DND-41 (cell line): ENCODE results near the gene ITGB2.
"Not testable (repeated sequence)": the region's sequence is repeated elsewhere in the genome, so short reads cannot be mapped to it uniquely, and the experiment has no call there.

ENCODE experiments used
- ATAC-seq: fragments of 200-7000 bp; cut with Tn5 transposase; 3 replicates; pipeline ENCODE4 v1.9.1; 2021; ENCODE audit warnings: low read depth; ENCODE audit not compliant: insufficient read depth
- DNase-seq: peaks from one replicate; pipeline ENCODE4 v3.0.0-alpha.2; 2020
- H2AFZ ChIP-seq: 2 replicates; pipeline ENCODE4 v1.6.0; 2012; ENCODE audit warnings: low read depth, low read length
- H3K27ac ChIP-seq: 2 replicates; pipeline ENCODE4 v1.5.1; 2012; ENCODE audit warnings: low read length, inconsistent platforms
- H3K27me3 ChIP-seq: fragments of 200-600 bp; sonication (generic); 2 replicates; pipeline ENCODE4 v1.6.0; 2012; ENCODE audit warnings: low read length, mild to moderate bottlenecking, inconsistent platforms; ENCODE audit not compliant: insufficient read depth, poor library complexity
- H3K36me3 ChIP-seq: 2 replicates; pipeline ENCODE4 v1.5.1; 2012; ENCODE audit warnings: low read length, inconsistent platforms; ENCODE audit not compliant: insufficient read depth
- H3K4me1 ChIP-seq: 2 replicates; pipeline ENCODE4 v1.5.1; 2012; ENCODE audit warnings: mild to moderate bottlenecking, low read length; ENCODE audit not compliant: insufficient read depth
- H3K4me2 ChIP-seq: 2 replicates; pipeline ENCODE4 v1.6.0; 2012; ENCODE audit warnings: mild to moderate bottlenecking, moderate library complexity, low read length, inconsistent platforms; ENCODE audit not compliant: insufficient read depth
- H3K4me3 ChIP-seq, 2 experiments: fragments of 200-600 bp in 1 of 2; shearing (Covaris generic) in 1 of 2; 2 replicates each; pipeline ENCODE4 v1.5.1; 2012 to 2016; ENCODE audit warnings: inconsistent platforms in 2 of 2, low read length in 2 of 2, mild to moderate bottlenecking in 2 of 2, low read depth in 1 of 2, moderate library complexity in 1 of 2
- H3K79me2 ChIP-seq: 2 replicates; pipeline ENCODE4 v1.6.0; 2012; ENCODE audit warnings: low read length, inconsistent platforms; ENCODE audit not compliant: insufficient read depth
- H3K9ac ChIP-seq: 2 replicates; pipeline ENCODE4 v1.6.0; 2012; ENCODE audit warnings: low read depth, mild to moderate bottlenecking, inconsistent platforms, low read length, moderate library complexity
- H3K9me3 ChIP-seq: 2 replicates; pipeline ENCODE4 v1.5.1; 2012; ENCODE audit warnings: low read length, moderate library complexity, mild to moderate bottlenecking, inconsistent platforms; ENCODE audit not compliant: insufficient read depth, severe bottlenecking
- H4K20me1 ChIP-seq: 2 replicates; pipeline ENCODE4 v1.6.0; 2012; ENCODE audit warnings: low read length; ENCODE audit not compliant: insufficient read depth
- EZH2 ChIP-seq: IDR thresholded peaks from 3 replicates; pipeline ENCODE4 v1.6.1; 2012; ENCODE audit warnings: borderline replicate concordance, low read depth, mild to moderate bottlenecking, moderate library complexity, low read length, inconsistent platforms; ENCODE audit not compliant: severe bottlenecking
- TF ChIP-seq, protein P1 (sequence below): IDR thresholded peaks from 2 replicates; pipeline ENCODE4 v1.5.1; 2012; ENCODE audit warnings: borderline replicate concordance, low read length, moderate library complexity, mild to moderate bottlenecking; ENCODE audit not compliant: poor library complexity, severe bottlenecking; ENCODE audit errors: extremely low read depth

ITGB2 gene

DNA sequence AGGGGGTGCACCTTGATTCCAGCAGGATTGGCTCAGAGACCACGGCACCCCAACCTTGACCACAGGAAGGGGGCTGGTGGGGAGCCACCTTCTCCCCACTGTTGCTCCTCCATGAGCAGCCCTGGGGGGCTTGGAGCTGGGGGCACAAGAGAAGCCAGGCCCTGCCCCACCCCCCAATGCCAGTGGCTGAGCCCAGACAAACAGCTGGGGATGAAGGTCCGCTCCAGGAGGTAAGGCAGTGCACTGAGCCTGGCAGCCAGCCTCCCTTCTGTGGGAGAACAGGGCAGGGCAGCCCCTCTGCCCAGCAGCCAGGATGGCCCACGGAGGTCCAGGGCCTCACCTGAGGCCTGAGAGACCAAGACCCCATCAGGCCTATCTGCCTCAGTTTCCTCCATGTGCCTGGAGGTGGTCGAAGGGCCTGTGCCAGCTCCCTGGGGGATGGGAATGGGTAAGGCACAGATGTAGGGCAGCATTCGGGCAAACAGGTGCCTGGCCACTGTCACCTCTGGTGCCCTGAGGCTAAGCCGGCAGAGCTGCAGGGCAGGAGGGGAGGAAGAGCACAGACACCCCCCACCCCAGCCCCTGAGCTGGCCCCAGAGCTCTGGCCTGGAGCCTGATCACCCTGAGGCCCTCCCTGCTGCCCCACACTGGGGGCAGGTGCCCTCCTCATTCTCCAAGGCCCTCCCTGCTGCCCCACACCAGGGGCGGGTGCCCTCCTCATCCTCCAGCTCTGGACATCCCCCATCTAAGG lies 7.1 kb downstream of the ITGB2 start:
- Histone ChIP-seq H3K27me3 (no peaks in the 10 kb centered on the region), H3K4me2 (peak overlapping the region; percentile 21; the same call in 1 of the 2 replicates), H3K9ac (peak overlapping the region; percentile 40), H3K9me3 (no peaks in the 10 kb centered on the region), H3K4me1 (peaks cover 68% of the 10 kb centered on the region), H3K79me2 (peaks cover 57% of the 10 kb centered on the region), H3K4me3 (peak overlapping the region in 1 of 2 experiments; percentile 8; a peak in 1 of 4 replicates), H4K20me1 (peaks cover 31% of the 10 kb centered on the region), H3K27ac (peak overlapping the region; percentile 77), H3K36me3 (peaks cover 39% of the 10 kb centered on the region), H2AFZ (no peak overlapping the region)
- ATAC-seq (no peak), DNase-seq (no peak)
- TF ChIP-seq EZH2 = no peak
- TF ChIP-seq, protein P1, sequence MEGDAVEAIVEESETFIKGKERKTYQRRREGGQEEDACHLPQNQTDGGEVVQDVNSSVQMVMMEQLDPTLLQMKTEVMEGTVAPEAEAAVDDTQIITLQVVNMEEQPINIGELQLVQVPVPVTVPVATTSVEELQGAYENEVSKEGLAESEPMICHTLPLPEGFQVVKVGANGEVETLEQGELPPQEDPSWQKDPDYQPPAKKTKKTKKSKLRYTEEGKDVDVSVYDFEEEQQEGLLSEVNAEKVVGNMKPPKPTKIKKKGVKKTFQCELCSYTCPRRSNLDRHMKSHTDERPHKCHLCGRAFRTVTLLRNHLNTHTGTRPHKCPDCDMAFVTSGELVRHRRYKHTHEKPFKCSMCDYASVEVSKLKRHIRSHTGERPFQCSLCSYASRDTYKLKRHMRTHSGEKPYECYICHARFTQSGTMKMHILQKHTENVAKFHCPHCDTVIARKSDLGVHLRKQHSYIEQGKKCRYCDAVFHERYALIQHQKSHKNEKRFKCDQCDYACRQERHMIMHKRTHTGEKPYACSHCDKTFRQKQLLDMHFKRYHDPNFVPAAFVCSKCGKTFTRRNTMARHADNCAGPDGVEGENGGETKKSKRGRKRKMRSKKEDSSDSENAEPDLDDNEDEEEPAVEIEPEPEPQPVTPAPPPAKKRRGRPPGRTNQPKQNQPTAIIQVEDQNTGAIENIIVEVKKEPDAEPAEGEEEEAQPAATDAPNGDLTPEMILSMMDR = no peak

DNA sequence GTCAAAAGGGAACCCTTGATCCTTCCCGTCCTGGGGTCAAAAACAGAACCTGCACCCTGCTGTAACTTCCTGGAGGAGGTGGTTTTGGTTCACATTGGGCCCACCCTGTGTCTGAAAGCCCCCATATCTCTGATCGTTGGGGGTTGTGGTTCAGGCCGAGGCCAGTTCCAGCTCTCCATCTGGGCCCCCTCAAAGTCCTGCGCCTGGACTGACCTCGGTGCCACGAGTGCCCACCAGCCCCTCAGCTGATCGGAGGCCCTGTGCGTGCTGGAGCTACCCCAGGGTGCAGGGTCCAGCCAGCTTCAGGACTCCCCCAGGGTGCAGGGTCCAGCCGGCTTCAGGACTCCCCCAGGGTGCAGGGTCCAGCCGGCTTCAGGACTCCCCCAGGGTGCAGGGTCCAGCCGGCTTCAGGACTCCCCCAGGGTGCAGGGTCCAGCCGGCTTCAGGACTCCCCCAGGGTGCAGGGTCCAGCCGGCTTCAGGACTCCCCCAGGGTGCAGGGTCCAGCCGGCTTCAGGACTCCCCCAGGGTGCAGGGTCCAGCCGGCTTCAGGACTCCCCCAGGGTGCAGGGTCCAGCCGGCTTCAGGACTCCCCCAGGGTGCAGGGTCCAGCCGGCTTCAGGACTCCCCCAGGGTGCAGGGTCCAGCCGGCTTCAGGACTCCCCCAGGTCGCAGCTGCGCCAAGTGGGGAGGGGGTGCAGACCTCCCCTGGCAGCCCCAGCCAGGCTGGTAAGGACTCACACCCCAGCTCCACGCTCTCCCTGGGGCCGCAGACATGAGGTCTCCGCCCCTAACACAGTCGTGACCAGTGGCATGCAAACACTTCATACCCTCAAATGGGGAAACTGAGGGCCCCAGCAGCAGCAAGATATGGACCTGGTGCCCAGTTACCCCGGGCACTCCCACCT lies 7.9 kb downstream of the ITGB2 start:
- H3K9me3 ChIP-seq, DNase-seq, H2AFZ ChIP-seq, H3K27me3 ChIP-seq: not testable (repeated sequence)
- peak overlapping the region; percentile 61 for H3K4me2 ChIP-seq
- H4K20me1 ChIP-seq = peaks cover 24% of the 10 kb centered on the region
- peaks cover 49% of the 10 kb centered on the region for H3K79me2 ChIP-seq
- peaks cover 32% of the 10 kb centered on the region for H3K36me3 ChIP-seq
- peak overlapping the region; percentile 63 for H3K9ac ChIP-seq
- H3K4me3 ChIP-seq = peak overlapping the region in 1 of 2 experiments; percentile 17; a peak in 1 of 4 replicates
- H3K27ac ChIP-seq = peak overlapping the region; percentile 97
- ATAC-seq = peak; percentile 11; the same call in 2 of the 3 replicates
- peaks cover 60% of the 10 kb centered on the region for H3K4me1 ChIP-seq

DNA sequence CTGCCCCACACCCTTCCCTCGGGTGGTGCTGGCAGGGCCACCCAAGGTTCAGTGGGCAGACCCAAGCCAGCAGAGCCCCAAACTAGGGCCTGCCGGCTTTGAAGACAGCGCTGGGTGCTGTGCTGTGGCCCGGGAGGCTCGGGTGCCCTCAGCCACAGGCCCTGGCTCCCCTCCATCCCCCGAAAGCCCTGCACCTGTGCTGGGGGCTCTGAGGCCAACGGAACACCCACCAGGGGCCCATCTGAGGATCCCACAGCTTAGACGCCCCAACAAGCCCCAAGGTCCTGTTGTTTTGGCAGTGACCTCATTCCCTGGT lies 8.6 kb downstream of the ITGB2 start:
- Histone ChIP-seq H3K27me3 (no peaks in the 10 kb centered on the region), H3K9ac (peak overlapping the region; percentile 63), H4K20me1 (peaks cover 20% of the 10 kb centered on the region), H3K4me1 (peaks cover 55% of the 10 kb centered on the region), H3K36me3 (peaks cover 33% of the 10 kb centered on the region), H3K4me3 (peak overlapping the region in 1 of 2 experiments; percentile 43; a peak in 1 of 4 replicates), H3K4me2 (peak overlapping the region; percentile 61), H3K9me3 (no peaks in the 10 kb centered on the region), H3K79me2 (peaks cover 44% of the 10 kb centered on the region), H2AFZ (peak overlapping the region; percentile 57), H3K27ac (peak overlapping the region; percentile 97)
- no peak for TF ChIP-seq EZH2
- TF ChIP-seq, protein P1 = no peak
- ATAC-seq (no peak; the same call in 2 of the 3 replicates), DNase-seq (peak; percentile 82)
